Subcutaneous abdominal adipose tissue (tissue), 5 donors: Measurements from ENCODE around the gene TNPO3.
"Not testable (repeated sequence)": the region's sequence is repeated elsewhere in the genome, so short reads cannot be mapped to it uniquely, and the experiment has no call there.

ENCODE experiments used
- H3K27ac ChIP-seq: one replicate; pipeline ENCODE4 v1.7.0; 2013; ENCODE audit warnings: low read depth, mild to moderate bottlenecking, inconsistent platforms, low read length, moderate library complexity
- H3K27me3 ChIP-seq, 5 donors: one replicate each; pipeline ENCODE4 v1.7.0; 2013; ENCODE audit warnings: low read length in 5 of 5, inconsistent platforms in 1 of 5; ENCODE audit not compliant: control insufficient read depth in 5 of 5, insufficient read depth in 4 of 5
- H3K36me3 ChIP-seq, 5 donors: one replicate each; pipeline ENCODE4 v1.7.0; 2013; ENCODE audit warnings: low read length in 5 of 5; ENCODE audit not compliant: control insufficient read depth in 5 of 5, insufficient read depth in 5 of 5
- H3K4me1 ChIP-seq, 5 donors: one replicate each; pipeline ENCODE4 v1.7.0; 2013; ENCODE audit warnings: low read length in 5 of 5, mild to moderate bottlenecking in 3 of 5, moderate library complexity in 1 of 5; ENCODE audit not compliant: control insufficient read depth in 5 of 5, insufficient read depth in 5 of 5
- H3K4me3 ChIP-seq, 5 donors: one replicate each; pipeline ENCODE4 v1.7.0; 2013; ENCODE audit warnings: low read length in 5 of 5, low read depth in 1 of 5
- H3K9ac ChIP-seq, 5 donors: one replicate each; pipeline ENCODE4 v1.7.0; 2013; ENCODE audit warnings: low read length in 5 of 5, mild to moderate bottlenecking in 4 of 5, moderate library complexity in 3 of 5
- H3K9me3 ChIP-seq, 5 donors: one replicate each; pipeline ENCODE4 v1.7.0; 2013; ENCODE audit warnings: low read length in 5 of 5; ENCODE audit not compliant: control insufficient read depth in 5 of 5
- donor health status: healthy.
- donor health status: healthy.
- donor health status: healthy.
- donor health status: healthy.
- donor health status: healthy.

Gene TNPO3

DNA sequence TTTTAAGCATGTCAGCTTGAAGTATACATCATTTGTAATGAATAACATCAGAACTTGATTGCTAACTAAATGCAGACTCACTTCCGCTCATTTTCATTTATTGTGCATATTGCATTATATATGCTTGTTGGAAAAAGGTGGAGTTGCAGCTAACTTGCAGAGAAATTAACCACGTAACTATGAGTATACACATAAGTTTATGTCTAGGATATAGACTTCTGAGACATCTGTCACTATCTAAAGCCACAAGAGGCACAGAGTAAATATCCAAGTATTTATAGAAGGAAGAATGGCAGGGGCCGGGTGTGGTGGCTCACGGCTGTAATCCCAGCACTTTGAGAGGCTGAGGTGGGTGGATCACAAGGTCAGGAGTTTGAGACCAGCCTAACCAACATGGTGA is 47.3 kb downstream of the TNPO3 start:
- Histone ChIP-seq H3K4me3 (no peak overlapping the region), H3K9ac (no peak overlapping the region), H3K27me3 (no peaks in the 10 kb centered on the region), H3K36me3 (peaks cover 16 to 47% (median 27%) of the 10 kb centered on the region in 5 donors), H3K9me3 (no peaks in the 10 kb centered on the region), H3K27ac (no peak overlapping the region), H3K4me1 (no peaks in the 10 kb centered on the region)

DNA sequence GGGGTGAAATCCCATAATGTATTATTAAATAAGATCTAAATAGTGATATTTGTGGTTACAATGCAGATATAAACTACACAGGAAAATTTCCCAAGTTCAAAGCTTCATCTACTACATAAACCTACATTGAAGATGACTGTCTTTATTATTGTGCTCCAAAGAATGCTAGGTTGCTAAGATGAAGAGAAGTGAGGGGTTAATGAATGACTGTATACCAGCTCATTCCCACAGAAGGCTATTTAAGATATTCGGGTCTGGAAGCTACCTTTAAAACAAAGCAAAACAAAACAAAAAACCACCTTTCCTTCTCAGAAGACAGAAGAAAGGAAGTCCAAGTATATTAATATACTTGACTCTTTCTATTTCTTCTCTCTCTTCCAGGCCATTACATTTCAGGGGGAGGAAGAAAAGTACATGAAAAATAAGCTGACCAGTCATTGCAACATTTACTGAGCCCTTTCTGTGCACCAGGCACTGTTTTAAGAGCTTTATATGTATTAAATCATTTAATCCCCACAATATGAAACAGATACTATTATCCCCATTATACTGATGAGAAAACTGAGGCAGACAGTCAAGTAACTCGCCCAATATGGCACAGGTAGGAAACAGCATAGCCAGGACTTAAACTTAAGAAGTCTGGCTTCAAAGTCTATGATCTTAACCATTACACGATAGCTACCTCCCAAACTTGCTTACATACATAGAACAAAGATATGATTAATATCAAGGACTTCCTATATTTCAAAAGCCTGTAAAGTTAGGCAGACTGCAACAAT is 48.1 kb downstream of the TNPO3 start:
- Histone ChIP-seq H3K4me3 (no peak overlapping the region), H3K27ac (no peak overlapping the region), H3K4me1 (no peaks in the 10 kb centered on the region), H3K27me3 (no peaks in the 10 kb centered on the region), H3K9ac (no peak overlapping the region), H3K36me3 (peaks cover 16 to 54% (median 27%) of the 10 kb centered on the region in 5 donors), H3K9me3 (no peaks in the 10 kb centered on the region)

DNA sequence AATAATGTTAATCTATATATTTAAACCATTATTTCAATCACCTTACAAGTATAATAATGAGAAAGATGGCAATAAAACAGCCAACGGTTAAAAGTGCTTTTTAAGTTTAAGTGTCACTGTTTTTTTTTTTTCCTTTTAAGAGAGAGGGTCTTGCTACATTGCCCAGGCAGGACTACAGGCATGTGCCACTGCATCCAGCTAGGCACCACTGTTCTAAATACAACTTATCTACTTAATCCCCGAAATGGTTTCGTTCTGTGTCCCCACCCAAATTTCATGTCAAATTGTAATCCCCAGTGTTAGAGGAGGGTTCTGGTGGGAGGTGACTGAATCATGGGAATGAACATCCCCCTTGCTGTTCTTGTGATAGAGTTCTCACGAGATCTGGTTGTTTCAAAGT is 49.7 kb downstream of the TNPO3 start:
- Histone ChIP-seq H3K36me3 (peaks cover 30 to 59% (median 37%) of the 10 kb centered on the region in 5 donors), H3K27me3 (no peaks in the 10 kb centered on the region)

DNA sequence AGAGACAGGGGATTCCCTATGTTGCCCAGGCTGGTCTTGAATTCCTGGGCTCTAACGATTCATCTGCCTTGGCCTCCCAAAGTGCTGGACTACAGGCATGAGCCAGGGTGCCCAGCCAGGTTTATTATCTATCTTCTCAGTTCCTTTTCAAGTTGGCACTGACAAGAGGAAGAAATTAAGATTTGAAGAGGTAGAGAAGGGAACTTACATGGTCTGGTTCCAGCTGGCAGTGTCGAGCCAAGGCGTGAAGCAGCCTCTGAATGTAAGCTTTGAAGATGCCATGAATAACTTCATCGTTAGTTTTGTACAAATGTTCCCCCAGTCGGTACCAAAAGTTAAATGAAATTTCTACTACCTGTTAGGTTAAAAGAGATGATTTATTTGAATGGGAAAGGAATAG is 57.7 kb downstream of the TNPO3 start:
- H3K4me1 ChIP-seq = no peaks in the 10 kb centered on the region
- H3K27me3 ChIP-seq = no peaks in the 10 kb centered on the region
- no peak overlapping the region for H3K4me3 ChIP-seq
- peaks cover 43 to 84% (median 53%) of the 10 kb centered on the region in 5 donors for H3K36me3 ChIP-seq
- no peak overlapping the region for H3K27ac ChIP-seq
- H3K9me3 ChIP-seq = no peaks in the 10 kb centered on the region
- H3K9ac ChIP-seq = no peak overlapping the region

More for the DNA sequence above, 49.7 kb downstream of the TNPO3 start:
- no peaks in the 10 kb centered on the region for H3K9me3 ChIP-seq
- peak overlapping the region in 1 of 5 donors; percentile 48 for H3K9ac ChIP-seq
- no peak overlapping the region for H3K4me3 ChIP-seq
- H3K4me1 ChIP-seq = no peaks in the 10 kb centered on the region
- no peak overlapping the region for H3K27ac ChIP-seq

DNA sequence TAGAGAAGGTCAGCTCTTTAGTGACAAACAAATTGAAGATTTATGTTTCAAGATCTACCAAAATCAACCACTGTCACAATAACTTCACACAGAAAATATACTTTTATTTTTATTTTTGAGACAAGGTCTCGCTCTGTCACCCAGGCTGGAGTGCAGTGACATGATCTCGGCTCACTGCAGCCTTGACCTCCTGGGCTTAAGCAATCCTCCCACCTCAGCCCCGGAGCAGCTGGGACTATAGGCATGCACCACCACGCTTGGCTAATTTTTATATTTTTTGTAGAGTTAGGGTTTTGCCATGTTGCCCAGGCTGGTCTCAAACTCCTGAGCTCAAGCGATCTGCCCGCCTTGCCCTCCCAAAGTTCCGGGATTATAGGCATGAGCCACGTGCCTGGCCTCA is 60.4 kb downstream of the TNPO3 start:
- not testable (repeated sequence) for H3K9ac ChIP-seq, H3K4me3 ChIP-seq, H3K4me1 ChIP-seq, H3K27ac ChIP-seq, H3K9me3 ChIP-seq, H3K27me3 ChIP-seq
- peaks cover 38 to 83% (median 44%) of the 10 kb centered on the region in 5 donors for H3K36me3 ChIP-seq

DNA sequence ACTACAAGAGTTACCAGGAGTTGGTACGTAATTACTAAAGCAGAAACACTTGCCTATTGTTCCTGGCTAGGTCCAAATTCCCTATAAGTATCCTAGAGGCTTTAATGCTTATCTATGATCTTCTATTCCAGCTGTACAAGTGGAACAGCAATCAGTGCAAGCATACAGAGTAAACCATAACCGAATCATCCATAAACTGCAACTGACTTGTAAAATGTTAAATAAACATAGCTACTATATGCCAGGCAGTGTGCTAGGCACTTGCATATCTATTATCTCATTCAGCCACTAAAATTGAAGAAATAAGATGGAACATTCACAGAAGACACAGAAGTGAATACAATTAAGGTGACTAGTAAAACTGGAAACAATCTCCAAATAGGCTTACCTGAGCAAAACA is 61.5 kb downstream of the TNPO3 start:
- Histone ChIP-seq H3K9me3 (no peaks in the 10 kb centered on the region), H3K9ac (no peak overlapping the region), H3K27me3 (no peaks in the 10 kb centered on the region), H3K4me3 (no peak overlapping the region), H3K4me1 (no peaks in the 10 kb centered on the region), H3K36me3 (peaks cover 40 to 72% (median 41%) of the 10 kb centered on the region in 5 donors), H3K27ac (no peak overlapping the region)

DNA sequence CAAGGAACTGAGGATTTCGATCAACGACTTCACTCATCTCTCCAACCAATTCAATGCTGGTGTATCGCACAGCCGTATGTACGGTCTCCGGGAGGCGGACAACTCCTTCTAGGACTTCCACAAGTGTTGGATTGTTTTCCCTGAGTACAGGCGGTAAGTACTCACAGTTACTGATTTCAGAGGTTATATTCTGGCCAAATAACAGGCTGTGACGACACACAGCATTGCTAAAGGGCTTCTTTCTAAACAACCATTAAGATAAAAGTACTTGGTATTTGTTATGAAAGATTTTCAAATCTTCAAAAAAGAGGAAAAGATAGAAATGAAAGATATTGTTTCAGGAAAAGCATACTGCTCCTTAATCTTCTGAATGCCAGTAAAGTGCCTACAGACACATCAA is 65.0 kb downstream of the TNPO3 start:
- Histone ChIP-seq H3K27ac (no peak overlapping the region), H3K27me3 (no peaks in the 10 kb centered on the region), H3K9ac (no peak overlapping the region), H3K9me3 (no peaks in the 10 kb centered on the region), H3K4me1 (no peaks in the 10 kb centered on the region), H3K4me3 (no peak overlapping the region), H3K36me3 (peaks cover 44 to 75% (median 49%) of the 10 kb centered on the region in 5 donors)

DNA sequence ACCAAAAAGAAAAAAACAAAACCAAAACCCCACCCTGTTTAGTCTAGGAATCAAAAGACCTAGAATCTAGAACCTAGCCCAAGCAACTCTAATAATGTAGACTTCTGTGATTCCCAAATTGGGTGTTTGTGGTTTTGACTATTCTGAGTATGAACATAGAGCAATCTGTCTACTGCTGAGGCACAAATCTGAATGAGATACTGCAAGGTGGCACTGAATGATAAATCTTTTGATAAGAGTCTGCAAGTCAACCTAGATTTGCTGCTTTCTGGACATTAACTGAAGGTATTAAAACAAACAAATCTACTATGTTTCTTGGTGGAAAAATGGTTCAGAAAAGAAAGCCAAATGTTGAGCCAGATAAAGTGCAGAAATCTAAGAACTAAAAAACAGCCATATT is 66.5 kb downstream of the TNPO3 start:
- no peaks in the 10 kb centered on the region for H3K9me3 ChIP-seq
- H3K4me1 ChIP-seq = no peaks in the 10 kb centered on the region

DNA sequence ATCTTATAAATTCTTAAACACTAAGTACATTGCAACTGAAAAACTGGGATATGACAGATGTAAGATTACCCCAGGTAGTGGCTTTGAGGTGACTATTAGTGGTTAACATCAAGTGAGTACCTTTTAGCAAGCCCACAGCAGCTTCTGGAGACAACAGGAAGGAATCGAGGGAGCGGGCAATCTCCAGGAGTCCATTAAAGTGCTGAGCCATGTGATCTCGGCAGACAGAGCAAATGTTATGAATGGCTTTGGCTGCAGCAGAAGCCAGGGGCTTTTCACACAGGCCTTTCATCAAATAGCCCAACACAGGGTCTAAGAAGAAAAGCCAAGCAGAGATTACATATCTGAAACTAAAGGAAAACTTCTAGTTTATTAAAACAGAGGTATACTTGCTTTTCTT is 68.3 kb downstream of the TNPO3 start:
- no peak overlapping the region for H3K27ac ChIP-seq
- H3K4me3 ChIP-seq = no peak overlapping the region
- no peaks in the 10 kb centered on the region for H3K9me3 ChIP-seq
- peaks cover 47 to 83% (median 57%) of the 10 kb centered on the region in 5 donors for H3K36me3 ChIP-seq
- H3K9ac ChIP-seq = no peak overlapping the region
- no peaks in the 10 kb centered on the region for H3K27me3 ChIP-seq
- H3K4me1 ChIP-seq = no peaks in the 10 kb centered on the region

More for the DNA sequence above, 66.5 kb downstream of the TNPO3 start:
- H3K4me3 ChIP-seq = no peak overlapping the region
- no peak overlapping the region for H3K9ac ChIP-seq
- no peaks in the 10 kb centered on the region for H3K27me3 ChIP-seq
- H3K36me3 ChIP-seq = peaks cover 42 to 75% (median 51%) of the 10 kb centered on the region in 5 donors
- H3K27ac ChIP-seq = no peak overlapping the region

DNA sequence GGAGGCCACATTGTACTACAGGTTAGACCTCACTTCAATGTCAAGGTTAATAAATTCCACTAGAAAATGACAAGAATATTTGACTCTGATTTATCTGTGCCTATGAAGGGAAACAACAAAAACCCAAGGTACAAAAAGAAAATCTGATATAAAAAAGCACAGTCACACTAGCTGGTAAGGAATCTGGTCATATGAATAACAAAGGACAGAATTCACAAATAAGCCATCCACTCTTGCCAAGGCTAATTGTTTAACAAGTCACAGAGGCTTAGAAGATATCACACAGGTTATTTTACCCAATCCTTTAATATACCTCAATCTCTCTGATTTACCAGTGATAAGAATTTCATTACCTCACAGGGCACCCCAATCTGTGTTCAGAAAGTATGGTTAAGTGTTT is 69.3 kb downstream of the TNPO3 start:
- H3K4me1 ChIP-seq = no peaks in the 10 kb centered on the region
- no peaks in the 10 kb centered on the region for H3K9me3 ChIP-seq
- no peak overlapping the region for H3K27ac ChIP-seq
- H3K27me3 ChIP-seq = no peaks in the 10 kb centered on the region
- H3K9ac ChIP-seq = no peak overlapping the region
- H3K36me3 ChIP-seq = peaks cover 49 to 83% (median 56%) of the 10 kb centered on the region in 5 donors
- no peak overlapping the region for H3K4me3 ChIP-seq
